Measurements from ENCODE around the gene PADI1.

The PADI1 gene

GRCh38 chr1:17274186-17275170, 69.5 kb downstream of the PADI1 start:
- DNase-seq (ENCODE audit: low read depth in 2 of 2) = no peak

- no peak for DNase-seq (ENCODE audit: low read depth in 2 of 2)
Observed at GRCh38 chr1:17276568-17276967, 71.6 kb downstream of the PADI1 start.

- DNase-seq (ENCODE audit: low read depth in 2 of 2) = no peak
Observed at GRCh38 chr1:17277511-17278159, 72.7 kb downstream of the PADI1 start.

- DNase-seq (ENCODE audit: low read depth in 2 of 2) = no peak
Observed at GRCh38 chr1:17278996-17279830, 74.3 kb downstream of the PADI1 start.

GRCh38 chr1:17280436-17280835, 75.5 kb downstream of the PADI1 start:
- DNase-seq (ENCODE audit: low read depth in 2 of 2) = no peak

- DNase-seq (ENCODE audit: low read depth in 2 of 2) = no peak
Observed at GRCh38 chr1:17280894-17281293, 76.0 kb downstream of the PADI1 start.

GRCh38 chr1:17281775-17282181, 76.8 kb downstream of the PADI1 start:
- DNase-seq (ENCODE audit: low read depth in 2 of 2) = no peak

- no peak for DNase-seq (ENCODE audit: low read depth in 2 of 2)
Observed at GRCh38 chr1:17282836-17283235, 77.9 kb downstream of the PADI1 start.

- no peak for DNase-seq (ENCODE audit: low read depth in 2 of 2)
Observed at GRCh38 chr1:17286646-17287045, 81.7 kb downstream of the PADI1 start.

GRCh38 chr1:17287130-17287776, 82.3 kb downstream of the PADI1 start:
- DNase-seq (ENCODE audit: low read depth in 2 of 2) = no peak

- DNase-seq (ENCODE audit: low read depth in 2 of 2) = no peak
Observed at GRCh38 chr1:17289721-17290120, 84.8 kb downstream of the PADI1 start.

GRCh38 chr1:17290553-17290952, 85.6 kb downstream of the PADI1 start:
- no peak for DNase-seq (ENCODE audit: low read depth in 2 of 2)

- DNase-seq (ENCODE audit: low read depth in 2 of 2) = no peak
Observed at GRCh38 chr1:17292299-17293160, 87.6 kb downstream of the PADI1 start.

- no peak for DNase-seq (ENCODE audit: low read depth in 2 of 2)
Observed at GRCh38 chr1:17293681-17294425, 88.9 kb downstream of the PADI1 start.

- DNase-seq (ENCODE audit: low read depth in 2 of 2) = no peak
Observed at GRCh38 chr1:17295292-17295691, 90.4 kb downstream of the PADI1 start.
